Osteoblast (primary cell): ENCODE measurements around the gene DIP2C. TPM values are rescaled to one million over a fixed set of nuclear protein-coding genes. Genes with fewer than 3 reads are reported as not detected.
"Not testable (repeated sequence)": the region's sequence is repeated elsewhere in the genome, so short reads cannot be mapped to it uniquely, and the experiment has no call there.

Source experiments
- DNase-seq: peaks from one replicate; pipeline ENCODE4 v3.0.0; 2011; ENCODE audit warnings: low spot score, mixed read lengths; ENCODE audit not compliant: insufficient read length; ENCODE audit errors: missing footprints
- H2AFZ ChIP-seq: 2 replicates; pipeline ENCODE4 v1.6.0; 2011; ENCODE audit warnings: mild to moderate bottlenecking, low read length
- H3K27ac ChIP-seq: 2 replicates; pipeline ENCODE4 v1.5.1; 2011; ENCODE audit warnings: mild to moderate bottlenecking, low read depth, low read length, moderate library complexity
- H3K27me3 ChIP-seq: 2 replicates; pipeline ENCODE4 v1.6.0; 2012; ENCODE audit warnings: mild to moderate bottlenecking, control low read depth, inconsistent platforms, low read length, moderate library complexity; ENCODE audit not compliant: insufficient read depth
- H3K36me3 ChIP-seq: 2 replicates; pipeline ENCODE4 v1.5.1; 2011; ENCODE audit warnings: mild to moderate bottlenecking, low read length, control low read depth, moderate library complexity; ENCODE audit not compliant: insufficient read depth
- H3K4me1 ChIP-seq: 2 replicates; pipeline ENCODE4 v1.5.1; 2011; ENCODE audit warnings: mild to moderate bottlenecking, low read length, control low read depth, moderate library complexity; ENCODE audit not compliant: insufficient read depth
- H3K4me2 ChIP-seq: 2 replicates; pipeline ENCODE4 v1.6.0; 2011; ENCODE audit warnings: mild to moderate bottlenecking, low read length; ENCODE audit not compliant: insufficient read depth
- H3K4me3 ChIP-seq: fragments of 200-600 bp; sonication (generic); 3 replicates; pipeline ENCODE4 v1.5.1; 2012; ENCODE audit warnings: mild to moderate bottlenecking, low read length, inconsistent platforms; ENCODE audit not compliant: insufficient read depth
- H3K79me2 ChIP-seq: 2 replicates; pipeline ENCODE4 v1.6.0; 2012; ENCODE audit warnings: mild to moderate bottlenecking, low read length, control low read depth, inconsistent platforms; ENCODE audit not compliant: insufficient read depth
- H3K9me3 ChIP-seq: 2 replicates; pipeline ENCODE4 v1.5.1; 2011; ENCODE audit warnings: low read depth, low read length, control low read depth
- H4K20me1 ChIP-seq: 2 replicates; pipeline ENCODE4 v1.6.0; 2012; ENCODE audit warnings: mild to moderate bottlenecking, low read length, control low read depth; ENCODE audit not compliant: insufficient read depth
- total RNA-seq: library from RNA; depleted of rRNA; stranded (reverse); fragments of >200 nt; gene quantifications from 2 replicates; pipeline ENCODE4 v1.2.3, GENCODE V29; 2012
- TF ChIP-seq, protein P1 (sequence below): IDR thresholded peaks from 2 replicates; pipeline ENCODE4 v1.5.1; 2011; ENCODE audit warnings: mild to moderate bottlenecking, low read depth, low read length, moderate library complexity; ENCODE audit errors: extremely low read depth

Gene DIP2C
- total RNA-seq, 1 donor = 36.9 TPM

DNA sequence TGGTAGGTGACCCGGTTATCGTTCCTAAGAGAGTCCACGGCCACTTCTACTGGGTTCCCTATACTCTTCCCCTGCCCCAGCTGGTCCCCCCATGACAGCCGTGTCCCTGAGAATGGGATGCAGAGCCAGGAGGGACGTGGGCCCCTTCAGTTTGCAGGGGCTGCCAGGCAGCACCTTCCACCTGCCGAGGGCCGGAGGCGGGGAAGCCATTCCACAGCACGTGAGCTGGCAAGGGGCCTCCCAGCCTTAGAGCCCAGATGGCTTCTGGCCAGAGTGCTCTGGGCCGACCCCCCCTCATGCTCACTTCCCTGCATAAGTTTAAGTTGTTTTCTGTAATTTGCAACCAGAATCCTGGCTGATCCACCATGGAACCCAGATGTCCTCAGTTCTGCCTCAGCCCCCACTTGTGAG lies 39.0 kb downstream of the DIP2C start:
- peaks cover 12% of the 10 kb centered on the region for H3K4me1 ChIP-seq
- DNase-seq = peak; percentile 73
- H3K27me3 ChIP-seq = no peaks in the 10 kb centered on the region
- no peak overlapping the region for H3K4me2 ChIP-seq
- no peaks in the 10 kb centered on the region for H3K36me3 ChIP-seq
- no peaks in the 10 kb centered on the region for H3K9me3 ChIP-seq
- peaks cover 100% of the 10 kb centered on the region for H3K79me2 ChIP-seq
- TF ChIP-seq, protein P1, sequence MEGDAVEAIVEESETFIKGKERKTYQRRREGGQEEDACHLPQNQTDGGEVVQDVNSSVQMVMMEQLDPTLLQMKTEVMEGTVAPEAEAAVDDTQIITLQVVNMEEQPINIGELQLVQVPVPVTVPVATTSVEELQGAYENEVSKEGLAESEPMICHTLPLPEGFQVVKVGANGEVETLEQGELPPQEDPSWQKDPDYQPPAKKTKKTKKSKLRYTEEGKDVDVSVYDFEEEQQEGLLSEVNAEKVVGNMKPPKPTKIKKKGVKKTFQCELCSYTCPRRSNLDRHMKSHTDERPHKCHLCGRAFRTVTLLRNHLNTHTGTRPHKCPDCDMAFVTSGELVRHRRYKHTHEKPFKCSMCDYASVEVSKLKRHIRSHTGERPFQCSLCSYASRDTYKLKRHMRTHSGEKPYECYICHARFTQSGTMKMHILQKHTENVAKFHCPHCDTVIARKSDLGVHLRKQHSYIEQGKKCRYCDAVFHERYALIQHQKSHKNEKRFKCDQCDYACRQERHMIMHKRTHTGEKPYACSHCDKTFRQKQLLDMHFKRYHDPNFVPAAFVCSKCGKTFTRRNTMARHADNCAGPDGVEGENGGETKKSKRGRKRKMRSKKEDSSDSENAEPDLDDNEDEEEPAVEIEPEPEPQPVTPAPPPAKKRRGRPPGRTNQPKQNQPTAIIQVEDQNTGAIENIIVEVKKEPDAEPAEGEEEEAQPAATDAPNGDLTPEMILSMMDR = no peak
- H3K27ac ChIP-seq = no peak overlapping the region
- H2AFZ ChIP-seq = no peak overlapping the region
- peaks cover 73% of the 10 kb centered on the region for H4K20me1 ChIP-seq
- H3K4me3 ChIP-seq = no peak overlapping the region

DNA sequence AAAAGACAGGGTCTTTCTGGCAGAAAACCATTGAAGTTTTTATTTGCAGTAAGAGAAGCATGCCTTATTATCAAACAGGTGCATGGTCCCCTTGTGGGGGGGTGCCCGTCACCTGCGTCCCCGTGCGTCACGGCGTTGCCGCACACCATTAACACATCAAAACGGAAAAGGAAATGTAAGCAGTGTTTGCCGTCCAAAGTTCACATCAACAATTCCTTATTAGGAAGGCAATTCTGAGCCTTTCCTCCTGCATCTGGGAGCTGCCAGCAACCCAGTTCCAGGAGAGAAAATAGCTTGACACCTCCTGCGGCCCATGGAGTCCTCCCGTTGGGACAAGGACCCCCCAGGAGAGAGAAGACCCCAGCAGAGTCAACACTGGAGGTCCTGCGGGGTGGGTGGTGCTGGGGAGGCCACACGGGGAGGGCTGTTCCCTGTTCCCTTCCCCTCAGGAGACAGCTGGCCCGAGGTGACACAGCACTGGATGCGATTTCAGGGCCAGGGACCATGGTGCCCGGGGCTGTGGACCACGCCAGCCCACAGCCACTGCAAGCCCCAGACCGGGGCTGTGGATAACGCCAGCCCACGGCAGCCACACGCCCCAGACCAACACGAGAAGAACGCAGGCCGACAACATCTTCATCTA lies 39.5 kb downstream of the DIP2C start:
- DNase-seq = peak; percentile 71
- Histone ChIP-seq H3K27ac (no peak overlapping the region), H3K36me3 (no peaks in the 10 kb centered on the region), H3K79me2 (peaks cover 99% of the 10 kb centered on the region), H3K9me3 (peaks cover 2% of the 10 kb centered on the region), H3K4me1 (peaks cover 12% of the 10 kb centered on the region), H3K4me3 (no peak overlapping the region), H4K20me1 (peaks cover 72% of the 10 kb centered on the region), H2AFZ (no peak overlapping the region), H3K4me2 (no peak overlapping the region), H3K27me3 (no peaks in the 10 kb centered on the region)
- TF ChIP-seq, protein P1 = no peak

DNA sequence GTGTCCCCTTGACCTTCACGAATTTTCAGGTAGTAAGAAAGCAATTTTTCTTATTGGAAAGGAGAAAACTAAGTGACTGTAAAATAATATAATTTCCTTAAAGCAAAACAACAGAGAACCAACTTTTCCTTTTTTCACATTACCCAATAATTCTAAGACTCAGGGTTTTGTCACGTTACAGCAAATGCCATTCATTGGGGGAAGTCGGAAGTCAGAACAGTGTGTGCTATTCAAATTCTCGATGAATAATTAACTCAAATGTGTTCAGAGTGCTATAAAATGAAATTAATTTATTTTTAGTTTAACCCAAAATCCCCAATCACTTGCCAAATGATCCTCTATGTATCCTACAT lies 40.0 kb downstream of the DIP2C start:
- Histone ChIP-seq H3K4me1 (peaks cover 12% of the 10 kb centered on the region), H3K36me3 (no peaks in the 10 kb centered on the region), H4K20me1 (peaks cover 72% of the 10 kb centered on the region), H2AFZ (no peak overlapping the region), H3K27me3 (no peaks in the 10 kb centered on the region), H3K27ac (no peak overlapping the region), H3K79me2 (peaks cover 99% of the 10 kb centered on the region), H3K4me3 (no peak overlapping the region), H3K4me2 (no peak overlapping the region), H3K9me3 (peaks cover 5% of the 10 kb centered on the region)
- DNase-seq = no peak
- TF ChIP-seq, protein P1 = no peak

DNA sequence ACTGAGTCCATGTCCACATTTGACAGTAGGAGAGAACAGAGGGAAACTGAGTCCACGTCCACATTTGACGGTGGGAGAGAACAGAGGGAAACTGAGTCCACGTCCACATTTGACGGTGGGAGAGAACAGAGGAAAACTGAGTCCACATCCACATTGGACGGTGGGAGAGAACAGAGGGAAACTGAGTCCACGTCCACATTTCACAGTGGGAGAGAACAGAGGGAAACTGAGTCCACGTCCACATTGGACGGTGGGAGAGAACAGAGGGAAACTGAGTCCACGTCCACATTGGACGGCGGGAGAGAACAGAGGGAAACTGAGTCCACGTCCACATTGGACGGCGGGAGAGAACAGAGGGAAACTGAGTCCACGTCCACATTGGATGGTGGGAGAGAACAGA lies 42.4 kb downstream of the DIP2C start:
- H3K4me2 ChIP-seq, H3K36me3 ChIP-seq, H3K27ac ChIP-seq, H3K9me3 ChIP-seq, H3K4me3 ChIP-seq, H2AFZ ChIP-seq, DNase-seq, H3K27me3 ChIP-seq: not testable (repeated sequence)
- Histone ChIP-seq H4K20me1 (peaks cover 63% of the 10 kb centered on the region), H3K4me1 (peaks cover 12% of the 10 kb centered on the region), H3K79me2 (peaks cover 93% of the 10 kb centered on the region)
